Panc1 (cell line): ENCODE data around the gene IFNK. TPM values are rescaled to one million over a fixed set of nuclear protein-coding genes. Genes with fewer than 3 reads are reported as not detected.

Source experiments
- ATAC-seq: fragments of 200-7000 bp; cut with Tn5 transposase; 2 replicates; pipeline ENCODE4 v1.9.1; 2020; ENCODE audit warnings: mild to moderate bottlenecking, moderate library complexity
- Bru-seq: library from RNA; stranded (reverse); fragments of 400-500 nt; gene quantifications from one replicate; lab custom pipeline; 2021; lab: Mats Ljungman, UMichigan
- BruChase-seq, 2 experiments: library from RNA; stranded (reverse); fragments of 400-500 nt; gene quantifications; one replicate each; lab custom pipeline; 2021; lab: Mats Ljungman, UMichigan
- BruUV-seq: library from RNA; stranded (reverse); fragments of 400-500 nt; replicated peaks from 2 replicates; lab custom pipeline; 2021; lab: Mats Ljungman, UMichigan
- CTCF ChIA-PET: fragments of 300-600 bp; sonication (Branson Sonifier 250); formaldehyde crosslinking; loops from one replicate; lab custom pipeline; 2022; ENCODE audit warnings: antibody characterized with exemption; lab: Charles Lee
- POLR2A ChIA-PET: fragments of 300-600 bp; sonication (Branson Sonifier 250); formaldehyde crosslinking; loops from one replicate; lab custom pipeline; 2022; ENCODE audit warnings: antibody characterized with exemption; lab: Charles Lee
- DNase-seq: peaks from one replicate; pipeline ENCODE4 v3.0.0-alpha.2; 2010; ENCODE audit warnings: low read depth, low spot score
- H3K27ac ChIP-seq: 2 replicates; pipeline ENCODE4 v1.5.1; 2011; ENCODE audit warnings: mild to moderate bottlenecking, low read length, inconsistent platforms
- H3K27me3 ChIP-seq: fragments of 200-500 bp; sonication (Bioruptor generic); 2 replicates; pipeline ENCODE4 v1.6.0; 2014; ENCODE audit warnings: low read length, inconsistent platforms; ENCODE audit not compliant: control insufficient read depth, insufficient read depth
- H3K36me3 ChIP-seq: fragments of 200-500 bp; sonication (Bioruptor generic); 2 replicates; pipeline ENCODE4 v1.5.1; 2014; ENCODE audit warnings: inconsistent platforms, mild to moderate bottlenecking, low read length, moderate library complexity; ENCODE audit not compliant: control insufficient read depth, insufficient read depth
- H3K4me1 ChIP-seq: 2 replicates; pipeline ENCODE4 v1.5.1; 2011; ENCODE audit warnings: inconsistent platforms, mild to moderate bottlenecking, low read length, moderate library complexity; ENCODE audit not compliant: control insufficient read depth, insufficient read depth
- H3K4me3 ChIP-seq, 2 experiments: 2 replicates each; pipeline ENCODE4 v1.5.1; 2011 to 2012; ENCODE audit warnings: low read depth in 2 of 2, low read length in 2 of 2, mild to moderate bottlenecking in 2 of 2, inconsistent platforms in 1 of 2, moderate library complexity in 1 of 2
- H3K9me3 ChIP-seq: fragments of 200-500 bp; sonication (Bioruptor generic); 2 replicates; pipeline ENCODE4 v1.5.1; 2014; ENCODE audit warnings: low read depth, mild to moderate bottlenecking, inconsistent platforms, low read length, moderate library complexity; ENCODE audit not compliant: control insufficient read depth, insufficient read depth
- CTCF ChIP-seq: fragments of 450-650 bp; IDR thresholded peaks from 2 replicates; pipeline ENCODE4 v1.5.1; 2017; ENCODE audit warnings: mild to moderate bottlenecking
- POLR2AphosphoS5 ChIP-seq: IDR thresholded peaks from 2 replicates; pipeline ENCODE4 v1.6.1; 2012; ENCODE audit warnings: mild to moderate bottlenecking, low read depth, low read length, moderate library complexity
- SIN3A ChIP-seq: IDR thresholded peaks from 2 replicates; pipeline ENCODE4 v1.6.1; 2012; ENCODE audit warnings: low read depth, mild to moderate bottlenecking, low read length, moderate library complexity, borderline replicate concordance; ENCODE audit not compliant: insufficient read depth
- TCF7L2 ChIP-seq: IDR thresholded peaks from 2 replicates; pipeline ENCODE4 v1.6.1; 2011; ENCODE audit warnings: mild to moderate bottlenecking, low read depth, low read length, inconsistent platforms
- in situ Hi-C: cut with HindIII; loops from 2 replicates; pipeline ENCODE4 v1.10.0; 2016; ENCODE audit warnings: low sequenced_read_pairs, low pct_unique_long_range_greater_than_20kb
- intact Hi-C: fragments of 100-400 bp; cut with micrococcal nuclease; formaldehyde crosslinking; loops from one replicate; pipeline ENCODE4 v1.10.0; 2022; ENCODE audit not compliant: unreplicated experiment
- long read RNA-seq: library from polyadenylated mRNA; unstranded; transcript quantifications from one replicate; pipeline ENCODE4 v2.0.0, GENCODE V29; 2021; ENCODE audit not compliant: unreplicated experiment
- polyA plus RNA-seq: library from polyadenylated mRNA; unstranded; fragments of >200 nt; gene quantifications from one replicate; pipeline ENCODE4 v1.2.1, GENCODE V29; 2012; ENCODE audit warnings: missing spikeins; ENCODE audit not compliant: insufficient read length
- total RNA-seq: library from RNA; stranded (reverse); gene quantifications from one replicate; pipeline ENCODE4 v1.2.1, GENCODE V29; 2021; ENCODE audit not compliant: unreplicated experiment
- TF ChIP-seq, protein P1 (sequence below), 2 experiments: IDR thresholded peaks; 2 replicates each; pipeline ENCODE4 v1.6.1; 2011 to 2012; ENCODE audit warnings: low read depth in 2 of 2, control low read depth in 1 of 2, low read length in 1 of 2, mild to moderate bottlenecking in 1 of 2, moderate library complexity in 1 of 2; ENCODE audit not compliant: insufficient read depth in 1 of 2

The IFNK gene, protein sequence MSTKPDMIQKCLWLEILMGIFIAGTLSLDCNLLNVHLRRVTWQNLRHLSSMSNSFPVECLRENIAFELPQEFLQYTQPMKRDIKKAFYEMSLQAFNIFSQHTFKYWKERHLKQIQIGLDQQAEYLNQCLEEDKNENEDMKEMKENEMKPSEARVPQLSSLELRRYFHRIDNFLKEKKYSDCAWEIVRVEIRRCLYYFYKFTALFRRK
- total RNA-seq (not detected), Bru-seq, nascent RNA (not detected), BruChase-seq, experiment 1, labeled RNA remaining after a 2-hour chase (not detected), BruChase-seq, experiment 2, labeled RNA remaining after a 6-hour chase (not detected)
- polyA plus RNA-seq, result not detected
- long read RNA-seq, result 0 reads

DNA sequence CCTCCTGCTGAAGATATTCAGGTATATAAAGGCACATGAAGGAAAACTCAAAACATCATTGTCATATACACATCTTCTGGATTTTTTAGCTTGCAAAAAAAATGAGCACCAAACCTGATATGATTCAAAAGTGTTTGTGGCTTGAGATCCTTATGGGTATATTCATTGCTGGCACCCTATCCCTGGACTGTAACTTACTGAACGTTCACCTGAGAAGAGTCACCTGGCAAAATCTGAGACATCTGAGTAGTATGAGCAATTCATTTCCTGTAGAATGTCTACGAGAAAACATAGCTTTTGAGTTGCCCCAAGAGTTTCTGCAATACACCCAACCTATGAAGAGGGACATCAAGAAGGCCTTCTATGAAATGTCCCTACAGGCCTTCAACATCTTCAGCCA lies at the start of gene IFNK:
Gene IFNK, plus strand, starts transcription at position 55 of the 400 bp plus-strand sequence. Its CDS starts 47 bp downstream, at position 102.
- Histone ChIP-seq H3K4me3 (no peak within 1 kb of the TSS), H3K36me3 (no peaks in the 10 kb centered on the region), H3K4me1 (no peaks in the 10 kb centered on the region), H3K27ac (no peak within 1 kb of the TSS), H3K9me3 (no peaks in the 10 kb centered on the region), H3K27me3 (no peaks in the 10 kb centered on the region)
- in situ Hi-C loops (no loop called here), intact Hi-C loops (no loop called here)
- no peak for ATAC-seq
- no TSS peak for BruUV-seq
- ChIA-PET CTCF (no interaction called here), POLR2A (interaction anchor here (0.7 kb wide), 1 partner anchor 19 kb away, joined by 20 read pairs; no protein-coding TSS in a partner anchor)
- no peak for DNase-seq
- TF ChIP-seq SIN3A (no peak), TCF7L2 (no peak), POLR2AphosphoS5 (no peak), CTCF (no peak)
- TF ChIP-seq, protein P1, sequence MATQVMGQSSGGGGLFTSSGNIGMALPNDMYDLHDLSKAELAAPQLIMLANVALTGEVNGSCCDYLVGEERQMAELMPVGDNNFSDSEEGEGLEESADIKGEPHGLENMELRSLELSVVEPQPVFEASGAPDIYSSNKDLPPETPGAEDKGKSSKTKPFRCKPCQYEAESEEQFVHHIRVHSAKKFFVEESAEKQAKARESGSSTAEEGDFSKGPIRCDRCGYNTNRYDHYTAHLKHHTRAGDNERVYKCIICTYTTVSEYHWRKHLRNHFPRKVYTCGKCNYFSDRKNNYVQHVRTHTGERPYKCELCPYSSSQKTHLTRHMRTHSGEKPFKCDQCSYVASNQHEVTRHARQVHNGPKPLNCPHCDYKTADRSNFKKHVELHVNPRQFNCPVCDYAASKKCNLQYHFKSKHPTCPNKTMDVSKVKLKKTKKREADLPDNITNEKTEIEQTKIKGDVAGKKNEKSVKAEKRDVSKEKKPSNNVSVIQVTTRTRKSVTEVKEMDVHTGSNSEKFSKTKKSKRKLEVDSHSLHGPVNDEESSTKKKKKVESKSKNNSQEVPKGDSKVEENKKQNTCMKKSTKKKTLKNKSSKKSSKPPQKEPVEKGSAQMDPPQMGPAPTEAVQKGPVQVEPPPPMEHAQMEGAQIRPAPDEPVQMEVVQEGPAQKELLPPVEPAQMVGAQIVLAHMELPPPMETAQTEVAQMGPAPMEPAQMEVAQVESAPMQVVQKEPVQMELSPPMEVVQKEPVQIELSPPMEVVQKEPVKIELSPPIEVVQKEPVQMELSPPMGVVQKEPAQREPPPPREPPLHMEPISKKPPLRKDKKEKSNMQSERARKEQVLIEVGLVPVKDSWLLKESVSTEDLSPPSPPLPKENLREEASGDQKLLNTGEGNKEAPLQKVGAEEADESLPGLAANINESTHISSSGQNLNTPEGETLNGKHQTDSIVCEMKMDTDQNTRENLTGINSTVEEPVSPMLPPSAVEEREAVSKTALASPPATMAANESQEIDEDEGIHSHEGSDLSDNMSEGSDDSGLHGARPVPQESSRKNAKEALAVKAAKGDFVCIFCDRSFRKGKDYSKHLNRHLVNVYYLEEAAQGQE (IDR thresholded peaks at IDR 0.05; ENCODE audit: insufficient read depth in 1 of 2, low read depth in 2 of 2, low read length in 1 of 2), result no peak

GRCh38 chr9:27474305-27474704 lies 49.8 kb upstream of the IFNK start:
- no TSS peak for BruUV-seq
- DNase-seq (no peak), ATAC-seq (no peak)
- POLR2A ChIA-PET, result no interaction called here
- no peaks in the 10 kb centered on the region for H3K9me3 ChIP-seq
- H3K36me3 ChIP-seq, result no peaks in the 10 kb centered on the region
- in situ Hi-C loops (no loop called here), intact Hi-C loops (no loop called here)
- H3K4me3 ChIP-seq, result no peak overlapping the region
- H3K27ac ChIP-seq, result no peak overlapping the region
- TF ChIP-seq, protein P1 (IDR thresholded peaks at IDR 0.05; ENCODE audit: insufficient read depth in 1 of 2, low read depth in 2 of 2, low read length in 1 of 2), result no peak
- TF ChIP-seq POLR2AphosphoS5 (no peak), SIN3A (no peak), TCF7L2 (no peak), CTCF (no peak)
- CTCF ChIA-PET, result no interaction called here
- no peaks in the 10 kb centered on the region for H3K4me1 ChIP-seq
- no peaks in the 10 kb centered on the region for H3K27me3 ChIP-seq
